ENCODE data around the gene CR1.

Gene CR1

DNA sequence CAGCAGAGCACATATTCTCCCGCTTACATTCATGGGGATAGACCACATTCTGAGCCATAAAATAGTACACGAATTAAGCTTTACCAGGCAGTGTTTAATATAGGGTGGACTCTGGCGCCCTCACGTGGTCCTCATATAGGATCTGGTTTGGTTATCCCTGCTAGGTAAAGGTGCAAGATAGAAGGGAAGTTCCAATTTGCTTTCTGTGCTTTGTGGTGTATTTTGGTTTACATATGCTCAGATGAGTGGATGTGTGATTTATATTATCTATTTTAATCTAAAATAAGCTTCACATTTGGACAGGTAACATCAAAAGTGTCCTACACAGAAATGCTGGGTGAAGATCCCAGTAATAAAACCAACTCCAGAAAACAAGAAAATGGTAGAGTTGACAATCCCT is 3.6 kb downstream of the CR1 start:
- no peak overlapping the region for H3K4me3 ChIP-seq
- no peak overlapping the region for H3K4me2 ChIP-seq
- peaks cover 0 to 6% (median 0%) of the 10 kb centered on the region in 11 experiments; a peak in 3 of 22 replicates for H3K9me3 ChIP-seq (replicated peaks in 1 of 11)
- H3K27ac ChIP-seq: no peak overlapping the region
- H3K9ac ChIP-seq: no peak overlapping the region
- no peaks in the 10 kb centered on the region for H3K36me3 ChIP-seq
- H4K20me1 ChIP-seq: no peaks in the 10 kb centered on the region
- peaks cover 0 to 19% (median 3%) of the 10 kb centered on the region in 10 experiments; a peak in 7 of 20 replicates for H3K4me1 ChIP-seq
- TF ChIP-seq Cebpa-rat (IDR thresholded peaks at IDR 0.05): no peak
- no peaks in the 10 kb centered on the region for H3K27me3 ChIP-seq

GRCh38 chr1:207500306-207500705 is 4.3 kb downstream of the CR1 start:
- H3K4me3 ChIP-seq: no peak overlapping the region
- H4K20me1 ChIP-seq: no peaks in the 10 kb centered on the region
- H3K36me3 ChIP-seq: no peaks in the 10 kb centered on the region
- H3K4me1 ChIP-seq: peaks cover 0 to 19% (median 3%) of the 10 kb centered on the region in 10 experiments; a peak in 7 of 20 replicates
- H3K27ac ChIP-seq: no peak overlapping the region
- H3K27me3 ChIP-seq: no peaks in the 10 kb centered on the region
- peaks cover 0 to 6% (median 0%) of the 10 kb centered on the region in 11 experiments; a peak in 3 of 22 replicates for H3K9me3 ChIP-seq (replicated peaks in 1 of 11)
- no peak for TF ChIP-seq Cebpa-rat (IDR thresholded peaks at IDR 0.05)
- no peak overlapping the region for H3K4me2 ChIP-seq
- H3K9ac ChIP-seq: no peak overlapping the region

DNA sequence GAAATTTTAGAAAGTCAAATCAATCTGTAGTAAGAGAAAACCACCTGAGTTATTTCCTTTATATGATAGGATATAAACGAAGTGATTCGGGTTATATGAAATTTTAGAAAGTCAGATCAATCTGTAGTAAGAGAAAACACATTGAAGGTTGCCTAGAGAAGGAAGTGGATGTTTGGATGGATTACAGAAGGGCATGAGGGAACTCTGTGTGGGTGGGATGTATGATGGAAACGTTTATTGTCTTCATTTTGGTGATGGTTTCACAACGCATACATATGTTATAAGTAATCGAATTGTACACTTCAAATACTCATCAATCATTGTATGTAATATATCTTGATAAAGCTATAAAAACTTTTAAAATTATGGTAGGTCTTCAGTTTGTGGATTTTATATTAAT is 5.1 kb downstream of the CR1 start:
- no peaks in the 10 kb centered on the region for H3K36me3 ChIP-seq
- no peak overlapping the region for H3K9ac ChIP-seq
- no peak overlapping the region for H3K4me3 ChIP-seq
- no peaks in the 10 kb centered on the region for H4K20me1 ChIP-seq
- no peak overlapping the region for H3K4me2 ChIP-seq
- H3K27ac ChIP-seq: no peak overlapping the region
- H3K27me3 ChIP-seq: no peaks in the 10 kb centered on the region
- peaks cover 0 to 5% (median 0%) of the 10 kb centered on the region in 11 experiments; a peak in 3 of 22 replicates for H3K9me3 ChIP-seq (replicated peaks in 1 of 11)
- H3K4me1 ChIP-seq: peaks cover 0 to 13% (median 1%) of the 10 kb centered on the region in 10 experiments; a peak in 6 of 20 replicates
- TF ChIP-seq Cebpa-rat (IDR thresholded peaks at IDR 0.05): no peak

GRCh38 chr1:207502726-207503125 is 6.8 kb downstream of the CR1 start:
- H3K9ac ChIP-seq: no peak overlapping the region
- H3K9me3 ChIP-seq (replicated peaks in 1 of 11): no peaks in the 10 kb centered on the region
- no peaks in the 10 kb centered on the region for H3K36me3 ChIP-seq
- no peak overlapping the region for H3K27ac ChIP-seq
- H3K4me3 ChIP-seq: no peak overlapping the region
- H3K4me2 ChIP-seq: no peak overlapping the region
- TF ChIP-seq Cebpa-rat (IDR thresholded peaks at IDR 0.05): no peak
- H4K20me1 ChIP-seq: no peaks in the 10 kb centered on the region
- peaks cover 0 to 9% (median 0%) of the 10 kb centered on the region in 10 experiments; a peak in 2 of 20 replicates for H3K4me1 ChIP-seq
- H3K27me3 ChIP-seq: no peaks in the 10 kb centered on the region

- no peak overlapping the region for H3K9ac ChIP-seq
- H3K4me1 ChIP-seq: no peaks in the 10 kb centered on the region
- no peaks in the 10 kb centered on the region for H3K36me3 ChIP-seq
- H3K9me3 ChIP-seq (replicated peaks in 1 of 11): no peaks in the 10 kb centered on the region
- H4K20me1 ChIP-seq: no peaks in the 10 kb centered on the region
- no peak overlapping the region for H3K4me2 ChIP-seq
- no peak overlapping the region for H3K27ac ChIP-seq
- H3K4me3 ChIP-seq: no peak overlapping the region
- no peak for TF ChIP-seq Cebpa-rat (IDR thresholded peaks at IDR 0.05)
- no peaks in the 10 kb centered on the region for H3K27me3 ChIP-seq
These were observed 8.0 kb downstream of the CR1 start for GRCh38 chr1:207503950-207504349.

DNA sequence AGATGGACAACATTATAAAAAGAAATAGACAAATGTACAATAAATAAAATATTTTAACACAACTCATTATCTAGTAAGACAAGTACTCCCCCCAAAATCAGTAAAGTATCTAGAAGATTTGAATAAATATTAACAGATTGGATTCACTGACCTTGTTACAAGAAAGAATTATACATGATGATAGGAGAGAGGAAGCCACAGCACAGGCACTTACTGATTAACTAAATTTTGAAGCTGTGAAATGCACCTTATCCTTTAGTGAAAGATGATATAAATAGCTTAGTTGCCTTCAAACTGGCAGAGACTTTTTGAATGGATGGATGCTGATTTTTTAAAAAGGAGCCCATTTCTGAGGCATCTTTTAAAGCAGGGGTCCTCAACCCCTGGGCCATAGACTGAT is 8.5 kb downstream of the CR1 start:
- Histone ChIP-seq H3K27ac (no peak overlapping the region), H3K4me3 (no peak overlapping the region), H3K9ac (no peak overlapping the region), H3K4me1 (no peaks in the 10 kb centered on the region), H3K27me3 (no peaks in the 10 kb centered on the region), H4K20me1 (no peaks in the 10 kb centered on the region), H3K4me2 (no peak overlapping the region), H3K36me3 (no peaks in the 10 kb centered on the region), H3K9me3 (replicated peaks in 1 of 11) (no peaks in the 10 kb centered on the region)
- TF ChIP-seq Cebpa-rat (IDR thresholded peaks at IDR 0.05): no peak

DNA sequence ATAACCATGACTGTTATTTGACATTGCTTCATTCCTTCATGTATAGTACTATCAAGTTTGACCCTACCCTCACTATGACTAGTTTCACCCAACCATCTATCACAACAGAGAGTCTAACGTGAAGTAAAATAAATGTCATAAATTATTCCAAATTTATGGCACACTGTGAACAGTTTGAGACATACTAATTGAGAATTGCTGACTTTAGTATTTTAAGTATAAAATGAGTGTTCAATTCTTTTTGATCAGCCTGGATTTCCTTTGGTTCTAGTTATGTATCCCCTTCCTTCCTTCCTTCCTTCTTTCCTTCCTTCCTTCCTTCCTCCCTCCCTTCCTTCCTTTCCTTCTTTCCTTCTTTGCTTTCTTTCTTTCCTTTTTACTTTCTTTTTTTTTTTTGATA is 14.5 kb downstream of the CR1 start:
- Histone ChIP-seq H3K9me3 (replicated peaks in 1 of 11) (no peaks in the 10 kb centered on the region), H3K4me1 (0 out of 20 replicates have a peak, but pooled peaks cover 0 to 4% (median 0%) of the 10 kb centered on the region in 10 experiments), H3K4me3 (no peak overlapping the region), H4K20me1 (no peaks in the 10 kb centered on the region), H3K4me2 (no peak overlapping the region), H3K9ac (no peak overlapping the region; a peak in 1 of 22 replicates), H3K36me3 (no peaks in the 10 kb centered on the region), H3K27me3 (no peaks in the 10 kb centered on the region), H3K27ac (no peak overlapping the region)
- TF ChIP-seq Cebpa-rat (IDR thresholded peaks at IDR 0.05): no peak

- no peak for TF ChIP-seq Cebpa-rat (IDR thresholded peaks at IDR 0.05)
- no peaks in the 10 kb centered on the region for H4K20me1 ChIP-seq
- no peak overlapping the region for H3K4me2 ChIP-seq
- H3K4me1 ChIP-seq: 0 out of 20 replicates have a peak, but pooled peaks cover 0 to 4% (median 0%) of the 10 kb centered on the region in 10 experiments
- H3K9me3 ChIP-seq (replicated peaks in 1 of 11): no peaks in the 10 kb centered on the region
- no peak overlapping the region for H3K27ac ChIP-seq
- no peak overlapping the region for H3K9ac ChIP-seq
- no peaks in the 10 kb centered on the region for H3K36me3 ChIP-seq
- no peaks in the 10 kb centered on the region for H3K27me3 ChIP-seq
- no peak overlapping the region for H3K4me3 ChIP-seq
These were observed 18.9 kb downstream of the CR1 start for GRCh38 chr1:207514890-207515289.

DNA sequence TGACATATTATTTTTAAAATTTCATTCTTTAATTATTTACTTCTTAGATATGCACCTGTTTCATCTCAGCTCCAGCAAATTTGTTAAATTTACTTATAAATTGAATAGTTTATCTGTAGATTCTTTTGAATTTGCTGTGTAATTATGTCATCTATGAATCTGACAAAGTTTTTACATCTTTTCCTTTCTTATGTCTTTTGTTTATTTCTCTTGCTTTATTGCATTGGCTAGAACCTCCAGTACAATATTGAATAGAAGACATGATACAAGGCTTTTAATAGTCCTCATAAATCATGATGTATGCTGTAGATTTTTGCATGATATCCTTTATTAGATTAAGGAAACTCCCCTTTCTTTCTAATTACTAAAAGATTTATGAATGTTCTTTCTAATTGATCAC is 20.8 kb downstream of the CR1 start:
- TF ChIP-seq Cebpa-rat (IDR thresholded peaks at IDR 0.05): no peak
- H3K4me3 ChIP-seq: no peak overlapping the region
- H4K20me1 ChIP-seq: no peaks in the 10 kb centered on the region
- no peaks in the 10 kb centered on the region for H3K36me3 ChIP-seq
- H3K9me3 ChIP-seq (replicated peaks in 1 of 11): no peaks in the 10 kb centered on the region
- H3K27me3 ChIP-seq: no peaks in the 10 kb centered on the region
- H3K9ac ChIP-seq: no peak overlapping the region
- H3K27ac ChIP-seq: no peak overlapping the region
- H3K4me2 ChIP-seq: no peak overlapping the region
- no peaks in the 10 kb centered on the region for H3K4me1 ChIP-seq

DNA sequence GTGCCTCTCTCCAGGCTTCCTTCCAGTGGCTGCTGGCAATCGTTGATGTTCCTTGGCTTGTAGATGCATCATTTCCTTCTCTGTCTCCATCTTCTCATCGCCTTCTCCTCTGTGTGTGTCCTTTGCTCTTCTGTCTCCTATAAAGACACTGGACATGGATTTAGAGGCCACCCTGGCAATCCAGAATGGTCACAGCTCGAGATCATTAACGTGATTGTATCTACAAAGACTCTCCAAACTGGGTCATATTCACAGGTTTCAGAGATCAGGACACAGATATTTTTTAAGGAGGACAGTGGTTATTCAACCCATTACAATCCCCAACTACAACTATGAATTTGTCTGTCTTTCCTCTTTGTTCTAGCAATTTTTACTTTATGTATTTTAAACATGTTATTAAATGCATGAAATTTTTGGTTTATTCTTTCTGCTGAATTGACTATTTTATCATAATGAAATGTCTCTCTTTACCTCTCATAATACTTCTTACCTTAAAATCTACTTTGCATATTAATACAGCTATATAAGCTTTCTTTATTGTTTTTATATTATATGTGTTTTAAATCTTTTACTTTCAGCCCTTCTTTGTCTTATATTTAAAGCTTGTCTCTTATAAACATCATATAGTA is 22.8 kb downstream of the CR1 start:
- H3K4me1 ChIP-seq: no peaks in the 10 kb centered on the region
- H3K4me2 ChIP-seq: no peak overlapping the region
- H4K20me1 ChIP-seq: no peaks in the 10 kb centered on the region
- H3K4me3 ChIP-seq: no peak overlapping the region
- no peaks in the 10 kb centered on the region for H3K36me3 ChIP-seq
- no peak overlapping the region for H3K9ac ChIP-seq
- no peak for TF ChIP-seq Cebpa-rat (IDR thresholded peaks at IDR 0.05)
- no peaks in the 10 kb centered on the region for H3K27me3 ChIP-seq
- H3K27ac ChIP-seq: no peak overlapping the region
- H3K9me3 ChIP-seq (replicated peaks in 1 of 11): no peaks in the 10 kb centered on the region
